Measurements from ENCODE around the gene LEAP2. TPM values are rescaled to one million over a fixed set of nuclear protein-coding genes. Genes with fewer than 3 reads are reported as not detected.

LEAP2 gene
- total and polyA plus RNA-seq, 2 of the 4 experiments (the other 2 are of a cell fraction) = under 0.01 to 0.36 TPM

DNA sequence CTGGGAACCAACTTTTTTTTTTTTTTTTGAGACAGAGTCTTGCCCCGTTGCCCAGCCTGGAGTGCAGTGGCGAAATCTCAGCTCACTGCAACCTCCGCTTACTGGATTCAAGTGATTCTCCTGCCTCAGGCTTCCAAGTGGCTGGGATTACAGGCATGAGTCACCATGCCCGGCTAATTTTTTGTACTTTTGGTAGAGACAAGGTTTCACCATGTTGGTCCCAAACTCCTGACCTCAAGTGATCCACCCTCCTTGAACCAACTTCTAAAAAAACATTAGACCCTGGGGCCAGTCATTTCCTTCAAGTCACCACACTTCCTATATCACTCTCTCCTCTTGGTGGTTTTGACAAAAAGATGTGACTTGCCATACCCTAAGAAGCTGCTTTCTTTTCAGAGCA, 32.2 kb upstream of the LEAP2 start:
- Histone ChIP-seq H2AFZ (replicated peaks; ENCODE audit: low read length, poor library complexity) (no peak overlapping the region), H2BK120ac (ENCODE audit: low read depth, low read length) (no peak overlapping the region)

More for the DNA sequence above, 32.2 kb upstream of the LEAP2 start:
- no peak overlapping the region for H2AK9ac ChIP-seq (replicated peaks; ENCODE audit: low read depth, low read length, poor library complexity)
- H3K4me1 ChIP-seq (ENCODE audit: control insufficient read depth, insufficient read depth, low read length) = peaks cover 19% of the 10 kb centered on the region
- no peak overlapping the region for H3K23ac ChIP-seq (ENCODE audit: low read depth, low read length)
- no peak overlapping the region for H3K9ac ChIP-seq (ENCODE audit: low read depth, low read length)
- no peak overlapping the region for H3K14ac ChIP-seq (replicated peaks; ENCODE audit: low read depth, low read length)
- no peak overlapping the region for H3K18ac ChIP-seq (ENCODE audit: low read depth, low read length)
- CTCF ChIA-PET = no interaction called here
- H3K9me1 ChIP-seq (ENCODE audit: insufficient read depth, low read length) = peaks cover 7% of the 10 kb centered on the region
- H3K4me3 ChIP-seq (ENCODE audit: insufficient read depth, low read depth, low read length) = no peak overlapping the region
- no peaks in the 10 kb centered on the region for H3K36me3 ChIP-seq (ENCODE audit: control insufficient read depth, insufficient read depth, low read length)
- intact Hi-C loops (cut with micrococcal nuclease) = no loop called here
- in situ Hi-C loops (cut with MboI; ENCODE audit: low sequenced_read_pairs) = no loop called here
- H3K27me3 ChIP-seq (ENCODE audit: control insufficient read depth, insufficient read depth, low read length) = no peaks in the 10 kb centered on the region
- H2BK20ac ChIP-seq (ENCODE audit: low read depth, low read length) = no peak overlapping the region
- H4K8ac ChIP-seq (ENCODE audit: low read depth in 2 of 2, low read length in 2 of 2) = no peak overlapping the region
- H3K56ac ChIP-seq (ENCODE audit: extremely low read depth, insufficient read depth, low read length) = no peak overlapping the region
- H4K5ac ChIP-seq (ENCODE audit: low read depth, low read length) = no peak overlapping the region
- H3K4me2 ChIP-seq (ENCODE audit: low read depth, low read length) = no peak overlapping the region
- dilution Hi-C loops (cut with HindIII; ENCODE audit: low sequenced_read_pairs, unreplicated experiment) = no loop called here
- no peaks in the 10 kb centered on the region for H3K9me3 ChIP-seq (ENCODE audit: control insufficient read depth, insufficient read depth, low read length)
- H2BK5ac ChIP-seq (ENCODE audit: low read depth, low read length, poor library complexity, severe bottlenecking) = no peak overlapping the region
- WGBS, 2 experiments (ENCODE audit: extremely low coverage in 2 of 2, insufficient read length in 1 of 2) = no CpG with 5 or more reads among the region's 4 CpGs
- DNase-seq = peak; percentile 34
- no peak overlapping the region for H3K27ac ChIP-seq (ENCODE audit: insufficient read depth, low read length)
- H3K79me1 ChIP-seq (ENCODE audit: low read depth in 1 of 2, low read length in 2 of 2) = no peaks in the 10 kb centered on the region
- no peaks in the 10 kb centered on the region for H4K20me1 ChIP-seq (ENCODE audit: insufficient read depth, low read length)
- no peak overlapping the region for H4K91ac ChIP-seq (ENCODE audit: insufficient read depth, low read depth, low read length)
- no peak for ATAC-seq (ENCODE audit: low read depth)
- no peak overlapping the region for H3K4ac ChIP-seq (ENCODE audit: low read depth, low read length)
- H2AK5ac ChIP-seq (ENCODE audit: low read depth, low read length) = no peak overlapping the region
- no TSS peak for BruUV-seq (replicated peaks)
- no peak overlapping the region for H2BK15ac ChIP-seq (ENCODE audit: low read depth, low read length)
- TF ChIP-seq BHLHE40 (IDR thresholded peaks at IDR 0.05; ENCODE audit: low read depth, low read length) (no peak), MAFK (IDR thresholded peaks at IDR 0.05; ENCODE audit: low read depth, low read length) (no peak), NFE2L2 (IDR thresholded peaks at IDR 0.05; ENCODE audit: low read depth, low read length) (no peak)
- POLR2A ChIA-PET (ENCODE audit: unreplicated experiment) = no interaction called here
